HK-2 (cell line): ENCODE results near the gene AEBP2.

Experiments
- DNase-seq: peaks from one replicate; pipeline ENCODE4 v3.0.0-alpha.2; 2018; ENCODE audit not compliant: unreplicated experiment

The AEBP2 gene

DNA sequence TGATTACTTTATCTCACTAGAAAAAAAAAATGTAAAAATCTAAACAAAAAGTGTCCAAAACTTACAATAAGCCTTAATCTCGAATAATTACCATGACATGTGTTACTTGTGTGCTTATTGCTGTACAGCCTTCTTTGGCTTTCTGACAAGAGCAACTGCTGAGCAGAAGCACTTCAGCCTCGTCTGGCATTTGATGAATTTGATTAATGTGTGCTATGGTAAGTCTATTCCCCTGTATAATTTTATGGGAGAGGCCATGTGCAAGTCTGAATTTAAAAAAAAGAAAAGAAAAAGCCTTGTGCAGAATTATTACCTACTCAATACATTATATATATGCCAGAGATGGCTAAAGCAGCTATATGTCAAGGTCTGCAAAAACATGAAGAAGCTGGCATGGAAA, 113.9 kb downstream of the AEBP2 start:
- DNase-seq: no peak

- no peak for DNase-seq
These were observed 122.2 kb downstream of the AEBP2 start for GRCh38 chr12:19561411-19561961.
